Measurements from ENCODE around the gene LINC00237. TPM values are rescaled to one million over a fixed set of nuclear protein-coding genes. Genes with fewer than 3 reads are reported as not detected.

The LINC00237 gene
- total RNA-seq, 1 experiment from 2014 or later: not detected

DNA sequence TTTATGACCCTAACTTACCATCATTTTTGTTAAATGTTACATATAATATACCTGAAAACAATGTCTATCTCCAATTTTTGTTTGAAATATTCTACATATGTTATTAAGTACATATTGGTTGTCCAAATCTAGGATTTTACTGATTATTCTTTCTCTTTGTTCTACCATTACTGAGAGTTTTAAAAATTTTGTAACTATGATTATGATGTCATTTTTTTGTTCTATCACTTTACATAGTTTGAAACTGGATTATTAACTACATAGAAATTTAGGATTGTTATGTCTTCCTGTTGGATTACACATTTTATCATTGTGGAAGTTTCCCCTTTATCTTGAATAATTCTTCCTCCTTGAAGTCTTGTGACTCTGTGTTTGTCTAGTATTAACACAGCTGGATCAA, 41.2 kb downstream of the LINC00237 start:
- no peak overlapping the region for H3K27ac Mint-ChIP-seq (ENCODE audit: low read depth, unreplicated experiment)
- no peaks in the 10 kb centered on the region for H3K4me1 Mint-ChIP-seq (ENCODE audit: insufficient read depth, unreplicated experiment)
- ChIA-PET POLR2A (interaction anchor here (0.7 kb wide), 2 partner anchors 72 to 1225 kb away, joined by 3 read pairs; no protein-coding TSS in a partner anchor), CTCF (interaction anchor here (1.8 kb wide), 1 partner anchor 10 kb away, joined by 4 read pairs; no protein-coding TSS in a partner anchor)
- H3K27me3 Mint-ChIP-seq (ENCODE audit: insufficient read depth, unreplicated experiment): no peaks in the 10 kb centered on the region
- no peak for DNase-seq (ENCODE audit: unreplicated experiment)
- H3K9me3 Mint-ChIP-seq (ENCODE audit: unreplicated experiment): no peaks in the 10 kb centered on the region
- no TSS peak for BruUV-seq (replicated peaks)
- TF ChIP-seq, protein P1, sequence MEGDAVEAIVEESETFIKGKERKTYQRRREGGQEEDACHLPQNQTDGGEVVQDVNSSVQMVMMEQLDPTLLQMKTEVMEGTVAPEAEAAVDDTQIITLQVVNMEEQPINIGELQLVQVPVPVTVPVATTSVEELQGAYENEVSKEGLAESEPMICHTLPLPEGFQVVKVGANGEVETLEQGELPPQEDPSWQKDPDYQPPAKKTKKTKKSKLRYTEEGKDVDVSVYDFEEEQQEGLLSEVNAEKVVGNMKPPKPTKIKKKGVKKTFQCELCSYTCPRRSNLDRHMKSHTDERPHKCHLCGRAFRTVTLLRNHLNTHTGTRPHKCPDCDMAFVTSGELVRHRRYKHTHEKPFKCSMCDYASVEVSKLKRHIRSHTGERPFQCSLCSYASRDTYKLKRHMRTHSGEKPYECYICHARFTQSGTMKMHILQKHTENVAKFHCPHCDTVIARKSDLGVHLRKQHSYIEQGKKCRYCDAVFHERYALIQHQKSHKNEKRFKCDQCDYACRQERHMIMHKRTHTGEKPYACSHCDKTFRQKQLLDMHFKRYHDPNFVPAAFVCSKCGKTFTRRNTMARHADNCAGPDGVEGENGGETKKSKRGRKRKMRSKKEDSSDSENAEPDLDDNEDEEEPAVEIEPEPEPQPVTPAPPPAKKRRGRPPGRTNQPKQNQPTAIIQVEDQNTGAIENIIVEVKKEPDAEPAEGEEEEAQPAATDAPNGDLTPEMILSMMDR (IDR thresholded peaks at IDR 0.05; ENCODE audit: unreplicated experiment): no peak
- intact Hi-C loops (cut with micrococcal nuclease): no loop called here
- H3K36me3 Mint-ChIP-seq (ENCODE audit: insufficient read depth, unreplicated experiment): no peaks in the 10 kb centered on the region
- H3K4me3 Mint-ChIP-seq (ENCODE audit: unreplicated experiment): no peak overlapping the region

DNA sequence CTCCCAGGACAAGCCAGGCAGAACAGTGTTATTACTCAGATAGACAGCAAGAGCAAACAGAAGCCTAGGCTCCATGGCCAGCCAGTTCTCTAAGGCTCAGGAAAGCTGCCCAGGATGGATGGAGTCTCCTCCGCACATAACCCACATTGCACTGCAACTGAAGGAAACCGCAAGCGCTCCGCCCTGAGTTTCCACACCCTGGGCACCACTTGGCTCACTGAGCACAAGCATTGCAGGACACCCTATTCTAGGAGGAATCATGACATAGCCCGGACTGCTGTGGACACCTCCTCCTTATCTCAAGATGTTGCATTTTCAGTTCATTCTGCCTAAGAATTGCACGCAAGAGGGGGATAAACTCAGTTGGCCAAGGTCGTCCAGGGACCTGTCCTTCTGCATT, 42.9 kb downstream of the LINC00237 start:
- POLR2A ChIA-PET: interaction anchor here (0.7 to 1.0 kb wide), 4 partner anchors 8 to 88 kb away, joined by 3 to 6 read pairs (median 3); no protein-coding TSS in a partner anchor
- Mint-ChIP-seq H3K4me1 (ENCODE audit: insufficient read depth, unreplicated experiment) (no peaks in the 10 kb centered on the region), H3K36me3 (ENCODE audit: insufficient read depth, unreplicated experiment) (no peaks in the 10 kb centered on the region), H3K27ac (ENCODE audit: low read depth, unreplicated experiment) (no peak overlapping the region), H3K4me3 (ENCODE audit: unreplicated experiment) (no peak overlapping the region), H3K27me3 (ENCODE audit: insufficient read depth, unreplicated experiment) (no peaks in the 10 kb centered on the region), H3K9me3 (ENCODE audit: unreplicated experiment) (no peaks in the 10 kb centered on the region)
- BruUV-seq (replicated peaks): no TSS peak
- intact Hi-C loops (cut with micrococcal nuclease): no loop called here
- TF ChIP-seq, protein P1 (IDR thresholded peaks at IDR 0.05; ENCODE audit: unreplicated experiment): no peak
- DNase-seq (ENCODE audit: unreplicated experiment): no peak
- CTCF ChIA-PET: interaction anchor here (1.8 kb wide), 1 partner anchor 8 kb away, joined by 4 read pairs; no protein-coding TSS in a partner anchor

DNA sequence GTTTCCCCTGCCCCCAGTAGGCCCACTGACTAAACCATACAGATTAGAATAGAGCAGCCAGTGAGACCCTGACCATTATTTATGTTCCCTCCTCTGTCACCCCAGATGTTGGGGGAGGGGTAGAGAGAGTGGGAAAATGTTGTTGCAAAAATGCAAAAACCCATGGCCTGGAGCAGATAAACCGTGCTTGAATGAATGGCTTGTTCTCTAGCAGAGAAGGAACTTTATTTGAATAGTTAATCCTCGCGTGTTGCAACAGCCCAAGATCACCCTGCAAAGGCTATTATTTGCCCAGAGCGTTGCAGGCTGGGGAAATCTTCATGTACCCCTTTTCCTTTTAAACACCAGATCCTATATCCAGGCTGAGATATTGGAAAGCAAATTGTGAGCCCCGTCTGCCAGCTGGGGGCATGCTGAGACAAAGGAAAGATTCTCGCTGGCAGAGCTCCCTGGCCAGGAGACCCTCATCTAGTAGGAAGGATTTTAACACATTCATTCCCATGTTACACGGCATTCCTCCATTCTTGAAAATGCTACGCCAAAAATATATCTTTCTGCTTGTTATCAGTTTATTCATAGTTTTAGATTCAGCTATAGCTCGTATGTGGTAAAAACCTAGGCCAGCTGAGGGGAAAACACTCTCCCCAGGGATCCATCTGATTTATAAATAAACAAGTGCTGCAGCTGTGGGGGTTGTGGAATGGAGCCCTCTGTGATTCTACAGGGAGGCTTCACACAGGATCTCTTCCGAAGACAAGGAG, 53.0 kb downstream of the LINC00237 start:
- no peaks in the 10 kb centered on the region for H3K9me3 Mint-ChIP-seq (ENCODE audit: unreplicated experiment)
- ChIA-PET POLR2A (interaction anchor here (0.6 to 1.6 kb wide), 4 partner anchors 20 to 37 kb away, joined by 3 to 4 read pairs (median 4); no protein-coding TSS in a partner anchor), CTCF (interaction anchor here (1.0 to 2.5 kb wide), 3 partner anchors 72 to 193 kb away, joined by 4 to 7 read pairs (median 6); partner anchors contain the start of gene KIZ)
- no peaks in the 10 kb centered on the region for H3K27me3 Mint-ChIP-seq (ENCODE audit: insufficient read depth, unreplicated experiment)
- TF ChIP-seq, protein P1 (IDR thresholded peaks at IDR 0.05; ENCODE audit: unreplicated experiment): no peak
- H3K4me1 Mint-ChIP-seq (ENCODE audit: insufficient read depth, unreplicated experiment): peaks cover 8% of the 10 kb centered on the region
- no TSS peak for BruUV-seq (replicated peaks)
- no peak overlapping the region for H3K27ac Mint-ChIP-seq (ENCODE audit: low read depth, unreplicated experiment)
- DNase-seq (ENCODE audit: unreplicated experiment): no peak
- no peaks in the 10 kb centered on the region for H3K36me3 Mint-ChIP-seq (ENCODE audit: insufficient read depth, unreplicated experiment)
- intact Hi-C loops (cut with micrococcal nuclease): no loop called here
- no peak overlapping the region for H3K4me3 Mint-ChIP-seq (ENCODE audit: unreplicated experiment)

DNA sequence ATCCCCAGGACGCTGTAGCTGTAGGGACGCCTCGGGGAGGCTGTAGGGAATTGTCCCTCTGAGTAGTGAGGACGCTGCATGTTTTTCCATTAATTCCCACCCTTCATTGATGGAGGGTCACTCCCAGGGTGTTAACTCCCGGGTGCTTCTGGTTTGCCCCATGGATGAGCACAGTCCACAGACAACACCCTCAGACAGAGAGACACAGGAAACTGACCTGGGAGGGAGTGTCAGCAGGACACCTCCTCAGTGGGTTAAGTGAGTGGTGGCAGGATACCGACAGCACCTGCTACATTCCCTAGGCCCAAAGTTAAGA, 53.5 kb downstream of the LINC00237 start:
- H3K4me1 Mint-ChIP-seq (ENCODE audit: insufficient read depth, unreplicated experiment): peaks cover 8% of the 10 kb centered on the region
- H3K36me3 Mint-ChIP-seq (ENCODE audit: insufficient read depth, unreplicated experiment): no peaks in the 10 kb centered on the region
- DNase-seq (ENCODE audit: unreplicated experiment): no peak
- TF ChIP-seq, protein P1 (IDR thresholded peaks at IDR 0.05; ENCODE audit: unreplicated experiment): no peak
- ChIA-PET CTCF (interaction anchor here (0.7 kb wide), 1 partner anchor 603 kb away, joined by 3 read pairs; no protein-coding TSS in a partner anchor), POLR2A (interaction anchor here (1.2 to 1.6 kb wide), 2 partner anchors 11 to 22 kb away, joined by 3 to 4 read pairs; no protein-coding TSS in a partner anchor)
- no peaks in the 10 kb centered on the region for H3K27me3 Mint-ChIP-seq (ENCODE audit: insufficient read depth, unreplicated experiment)
- BruUV-seq (replicated peaks): no TSS peak
- no peak overlapping the region for H3K4me3 Mint-ChIP-seq (ENCODE audit: unreplicated experiment)
- intact Hi-C loops (cut with micrococcal nuclease): no loop called here
- no peak overlapping the region for H3K27ac Mint-ChIP-seq (ENCODE audit: low read depth, unreplicated experiment)
- no peaks in the 10 kb centered on the region for H3K9me3 Mint-ChIP-seq (ENCODE audit: unreplicated experiment)
